ENCODE data around the gene SBNO2.

GRCh38 chr19:1079566-1080111, 94.4 kb downstream of the SBNO2 start:
- TF ChIP-seq, protein P1, sequence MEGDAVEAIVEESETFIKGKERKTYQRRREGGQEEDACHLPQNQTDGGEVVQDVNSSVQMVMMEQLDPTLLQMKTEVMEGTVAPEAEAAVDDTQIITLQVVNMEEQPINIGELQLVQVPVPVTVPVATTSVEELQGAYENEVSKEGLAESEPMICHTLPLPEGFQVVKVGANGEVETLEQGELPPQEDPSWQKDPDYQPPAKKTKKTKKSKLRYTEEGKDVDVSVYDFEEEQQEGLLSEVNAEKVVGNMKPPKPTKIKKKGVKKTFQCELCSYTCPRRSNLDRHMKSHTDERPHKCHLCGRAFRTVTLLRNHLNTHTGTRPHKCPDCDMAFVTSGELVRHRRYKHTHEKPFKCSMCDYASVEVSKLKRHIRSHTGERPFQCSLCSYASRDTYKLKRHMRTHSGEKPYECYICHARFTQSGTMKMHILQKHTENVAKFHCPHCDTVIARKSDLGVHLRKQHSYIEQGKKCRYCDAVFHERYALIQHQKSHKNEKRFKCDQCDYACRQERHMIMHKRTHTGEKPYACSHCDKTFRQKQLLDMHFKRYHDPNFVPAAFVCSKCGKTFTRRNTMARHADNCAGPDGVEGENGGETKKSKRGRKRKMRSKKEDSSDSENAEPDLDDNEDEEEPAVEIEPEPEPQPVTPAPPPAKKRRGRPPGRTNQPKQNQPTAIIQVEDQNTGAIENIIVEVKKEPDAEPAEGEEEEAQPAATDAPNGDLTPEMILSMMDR (IDR thresholded peaks at IDR 0.05): no peak
- no peak for TF ChIP-seq POLR2A (IDR thresholded peaks at IDR 0.05)

Data from Peyer's patch (tissue), 4 donors.